HEK293T (cell line): ENCODE measurements around the gene UNC79.

Experiments used
- BHLHE40 ChIP-seq: fragments of 450-650 bp; IDR thresholded peaks from 2 replicates; pipeline ENCODE4 v1.6.1; 2016; ENCODE audit warnings: mild to moderate bottlenecking, moderate library complexity, borderline replicate concordance
- ELF4 ChIP-seq: fragments of 450-650 bp; IDR thresholded peaks from 2 replicates; pipeline ENCODE4 v1.6.1; 2017; ENCODE audit warnings: antibody characterized with exemption
- FOXA1 ChIP-seq: fragments of 450-650 bp; IDR thresholded peaks from 2 replicates; pipeline ENCODE4 v1.6.1; 2016; ENCODE audit warnings: mild to moderate bottlenecking
- FOXK2 ChIP-seq: fragments of 450-650 bp; IDR thresholded peaks from 2 replicates; pipeline ENCODE4 v1.6.1; 2016; ENCODE audit warnings: mild to moderate bottlenecking
- HDGF ChIP-seq: fragments of 450-650 bp; IDR thresholded peaks from 2 replicates; pipeline ENCODE4 v1.6.1; 2017; ENCODE audit warnings: antibody characterized with exemption, borderline replicate concordance
- NFRKB ChIP-seq: fragments of 450-650 bp; IDR thresholded peaks from 2 replicates; pipeline ENCODE4 v1.6.1; 2016; ENCODE audit warnings: mild to moderate bottlenecking, moderate library complexity
- SP1 ChIP-seq: fragments of 450-650 bp; IDR thresholded peaks from 2 replicates; pipeline ENCODE4 v1.6.1; 2017
- SUZ12 ChIP-seq: fragments of 450-650 bp; IDR thresholded peaks from 2 replicates; pipeline ENCODE4 v1.6.1; 2016; ENCODE audit warnings: mild to moderate bottlenecking
- TARDBP ChIP-seq: fragments of 450-650 bp; IDR thresholded peaks from 2 replicates; pipeline ENCODE4 v1.6.1; 2016
- ZNF384 ChIP-seq: fragments of 450-650 bp; IDR thresholded peaks from 2 replicates; pipeline ENCODE4 v1.6.1; 2016

- TF ChIP-seq SP1, result no peak
- no peak for TF ChIP-seq NFRKB
- no peak for TF ChIP-seq HDGF
- TF ChIP-seq ZNF384, result no peak
- no peak for TF ChIP-seq TARDBP
- TF ChIP-seq BHLHE40, result no peak
- TF ChIP-seq ELF4, result no peak
- TF ChIP-seq FOXA1, result no peak
- no peak for TF ChIP-seq FOXK2
- TF ChIP-seq SUZ12, result no peak
These were observed 175.4 kb downstream of the UNC79 start for GRCh38 chr14:93606091-93606490.
